AG10803 (cell line): ENCODE measurements around the gene FBXO31.

Experiments
- DNase-seq: peaks from one replicate; pipeline ENCODE4 v3.0.0; 2010; ENCODE audit warnings: low read depth
- H3K4me3 ChIP-seq: 2 replicates; pipeline ENCODE4 v1.5.1; 2011; ENCODE audit warnings: mild to moderate bottlenecking, low read length, control low read depth
- TF ChIP-seq, protein P1 (sequence below): conservative IDR thresholded peaks from 2 replicates; pipeline ENCODE4 v1.5.1; 2011; ENCODE audit warnings: mild to moderate bottlenecking, low read length, control low read depth, inconsistent platforms

FBXO31 gene

GRCh38 chr16:87406495-87407088 is 23.0 kb upstream of the FBXO31 start:
- no peak for DNase-seq
- TF ChIP-seq, protein P1, sequence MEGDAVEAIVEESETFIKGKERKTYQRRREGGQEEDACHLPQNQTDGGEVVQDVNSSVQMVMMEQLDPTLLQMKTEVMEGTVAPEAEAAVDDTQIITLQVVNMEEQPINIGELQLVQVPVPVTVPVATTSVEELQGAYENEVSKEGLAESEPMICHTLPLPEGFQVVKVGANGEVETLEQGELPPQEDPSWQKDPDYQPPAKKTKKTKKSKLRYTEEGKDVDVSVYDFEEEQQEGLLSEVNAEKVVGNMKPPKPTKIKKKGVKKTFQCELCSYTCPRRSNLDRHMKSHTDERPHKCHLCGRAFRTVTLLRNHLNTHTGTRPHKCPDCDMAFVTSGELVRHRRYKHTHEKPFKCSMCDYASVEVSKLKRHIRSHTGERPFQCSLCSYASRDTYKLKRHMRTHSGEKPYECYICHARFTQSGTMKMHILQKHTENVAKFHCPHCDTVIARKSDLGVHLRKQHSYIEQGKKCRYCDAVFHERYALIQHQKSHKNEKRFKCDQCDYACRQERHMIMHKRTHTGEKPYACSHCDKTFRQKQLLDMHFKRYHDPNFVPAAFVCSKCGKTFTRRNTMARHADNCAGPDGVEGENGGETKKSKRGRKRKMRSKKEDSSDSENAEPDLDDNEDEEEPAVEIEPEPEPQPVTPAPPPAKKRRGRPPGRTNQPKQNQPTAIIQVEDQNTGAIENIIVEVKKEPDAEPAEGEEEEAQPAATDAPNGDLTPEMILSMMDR: no peak
- no peak overlapping the region for H3K4me3 ChIP-seq

- DNase-seq: no peak
- TF ChIP-seq, protein P1: no peak
- no peak overlapping the region for H3K4me3 ChIP-seq
Observed at GRCh38 chr16:87404764-87405625, 21.4 kb upstream of the FBXO31 start.

DNA sequence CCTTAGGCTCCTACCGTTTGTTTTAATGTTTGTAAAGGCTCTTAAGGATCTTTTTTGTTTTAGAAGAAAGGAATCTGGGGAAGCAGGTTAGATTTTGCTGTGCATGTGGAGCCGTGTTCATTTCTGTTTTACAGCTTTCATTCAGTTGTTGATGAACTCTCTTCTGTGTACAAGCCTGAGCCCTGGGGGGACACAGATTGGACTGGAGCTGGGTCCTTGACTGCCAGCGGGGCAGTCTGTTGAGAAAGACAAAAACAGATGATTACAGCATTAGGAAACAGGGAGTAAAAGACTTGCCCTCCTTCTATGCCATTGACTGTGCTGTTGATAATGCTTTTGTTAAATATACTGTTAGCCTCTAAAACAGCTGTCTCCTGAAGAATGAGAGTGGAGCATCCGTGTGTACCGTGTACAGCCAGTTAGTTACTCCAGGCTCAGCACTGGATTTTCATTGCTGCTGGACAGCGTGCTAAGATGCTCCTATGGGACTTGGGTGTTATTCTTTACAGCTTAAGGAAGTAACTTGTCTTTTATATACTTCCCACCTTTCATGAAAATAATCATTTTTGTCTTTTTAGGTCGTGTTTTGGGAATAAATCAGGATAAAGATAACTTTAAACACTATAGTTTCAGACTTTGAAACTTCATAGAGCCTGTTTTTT is 11.7 kb upstream of the FBXO31 start:
- DNase-seq: no peak
- TF ChIP-seq, protein P1: no peak
- H3K4me3 ChIP-seq: no peak overlapping the region

DNA sequence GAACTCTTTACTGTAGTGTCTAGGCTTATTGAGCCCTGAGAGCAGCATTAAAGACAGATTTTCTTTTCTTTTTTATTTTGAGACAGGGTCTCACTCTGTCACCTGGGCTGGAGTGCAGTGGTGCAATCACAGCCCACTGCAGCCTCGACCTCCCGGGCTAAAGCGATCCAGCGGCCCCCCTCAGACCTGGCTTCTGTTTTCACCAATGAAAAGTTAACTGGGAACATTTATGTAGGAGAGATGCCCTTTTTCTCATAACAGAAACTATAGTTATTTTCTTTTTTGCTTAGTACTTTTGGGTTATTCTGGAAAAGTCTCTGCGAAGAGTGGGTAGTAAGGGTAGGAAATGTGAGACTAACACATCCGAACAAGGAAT is 10.1 kb upstream of the FBXO31 start:
- TF ChIP-seq, protein P1: no peak
- peak overlapping the region; percentile 92 for H3K4me3 ChIP-seq

GRCh38 chr16:87392821-87393679 is 9.5 kb upstream of the FBXO31 start:
- TF ChIP-seq, protein P1: peak; percentile 50
- H3K4me3 ChIP-seq: peak overlapping the region; percentile 92
- DNase-seq: peak; percentile 47

More for the DNA sequence above, 10.1 kb upstream of the FBXO31 start:
- no peak for DNase-seq

DNA sequence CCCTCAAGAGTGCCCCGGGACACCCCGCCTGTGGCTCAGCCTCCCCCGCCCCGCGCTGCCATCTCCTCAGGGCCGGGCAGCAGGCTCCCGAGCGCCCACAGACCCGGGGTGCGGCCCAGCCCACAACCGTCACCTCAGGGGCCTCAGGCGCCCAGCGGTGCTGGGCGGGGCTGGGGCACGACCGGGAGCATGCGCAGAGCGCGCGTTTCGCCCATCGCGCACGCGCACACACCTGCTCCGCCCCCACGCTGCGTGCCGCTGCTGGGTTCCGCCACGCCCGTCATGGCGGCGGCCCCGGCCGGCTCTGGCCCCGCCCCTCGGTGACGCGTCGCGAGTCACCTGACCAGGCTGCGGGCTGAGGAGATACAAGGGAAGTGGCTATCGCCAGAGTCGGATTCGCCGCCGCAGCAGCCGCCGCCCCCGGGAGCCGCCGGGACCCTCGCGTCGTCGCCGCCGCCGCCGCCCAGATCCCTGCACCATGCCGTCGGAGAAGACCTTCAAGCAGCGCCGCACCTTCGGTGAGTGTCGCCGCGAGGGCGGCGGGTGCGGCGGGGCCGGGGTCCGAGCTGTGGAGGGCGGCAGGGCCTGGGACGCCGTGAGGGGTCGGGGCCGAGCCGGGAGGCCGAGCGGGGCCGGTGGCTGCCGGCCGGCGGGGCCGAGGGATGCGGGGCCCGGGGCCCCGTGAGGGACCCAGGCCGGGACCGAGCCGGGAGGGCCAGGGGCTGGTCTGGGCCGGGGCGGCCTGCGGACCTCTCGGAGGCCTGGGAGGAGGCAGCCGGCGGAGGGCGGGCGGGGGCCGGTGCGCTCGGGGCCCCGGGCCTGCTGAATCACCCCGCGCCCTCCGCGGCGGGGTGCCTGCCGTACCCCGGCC is 8.6 kb upstream of the FBXO31 start, which contains the start of gene MAP1LC3B:
Gene MAP1LC3B (plus strand): TSS at position 387 of the 871 bp plus-strand sequence. CDS start 92 bp downstream, at position 479.
- peak; percentile 94 for DNase-seq
- TF ChIP-seq, protein P1: no peak
- peak within 1 kb of the TSS; percentile 92 for H3K4me3 ChIP-seq
